ENCODE results near the gene TP53I3. TPM values are rescaled to one million over a fixed set of nuclear protein-coding genes. Genes with fewer than 3 reads are reported as not detected.

TP53I3 gene
- total RNA-seq, 1 donor from 2014 or later: 0.70 TPM

- H3K36me3 Mint-ChIP-seq (ENCODE audit: low read depth): peaks cover 21% of the 10 kb centered on the region
- no peaks in the 10 kb centered on the region for H3K9me3 Mint-ChIP-seq
- intact Hi-C loops (cut with micrococcal nuclease): no loop called here
- H3K27ac Mint-ChIP-seq: peak overlapping the region; percentile 56
- DNase-seq (ENCODE audit: low spot score): no peak
- H3K4me3 Mint-ChIP-seq: peak overlapping the region; percentile 36
- H3K27me3 Mint-ChIP-seq (ENCODE audit: insufficient read depth): peaks cover 2% of the 10 kb centered on the region
- peaks cover 40% of the 10 kb centered on the region for H3K4me1 Mint-ChIP-seq (ENCODE audit: low read depth)
These were observed 10.8 kb downstream of the TP53I3 start for GRCh38 chr2:24073816-24074215.

DNA sequence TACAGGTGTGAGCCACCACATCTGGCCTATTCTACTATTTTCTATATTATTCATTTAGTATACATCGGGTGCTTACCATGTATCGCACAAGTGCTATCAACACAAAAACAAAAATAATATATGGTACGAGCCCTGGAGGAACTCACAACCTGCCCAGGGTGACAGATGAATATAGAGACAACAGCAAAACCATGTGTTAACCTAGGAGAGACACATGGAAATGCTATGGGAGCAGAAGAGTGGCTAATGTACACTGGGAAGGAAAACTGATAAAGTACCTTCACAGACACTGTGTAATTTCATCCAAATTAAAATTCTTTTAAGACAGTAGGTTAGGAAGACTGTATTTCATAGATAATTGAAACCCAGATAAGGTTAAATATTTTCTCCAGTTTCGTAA, 12.4 kb downstream of the TP53I3 start:
- peaks cover 2% of the 10 kb centered on the region for H3K27me3 Mint-ChIP-seq (ENCODE audit: insufficient read depth)
- peaks cover 33% of the 10 kb centered on the region for H3K4me1 Mint-ChIP-seq (ENCODE audit: low read depth)
- peaks cover 26% of the 10 kb centered on the region for H3K36me3 Mint-ChIP-seq (ENCODE audit: low read depth)
- intact Hi-C loops (cut with micrococcal nuclease): no loop called here
- H3K27ac Mint-ChIP-seq: no peak overlapping the region
- H3K9me3 Mint-ChIP-seq: no peaks in the 10 kb centered on the region
- H3K4me3 Mint-ChIP-seq: no peak overlapping the region
- DNase-seq (ENCODE audit: low spot score): no peak

- H3K27me3 Mint-ChIP-seq (ENCODE audit: insufficient read depth): no peaks in the 10 kb centered on the region
- no peak overlapping the region for H3K4me3 Mint-ChIP-seq
- no peak for DNase-seq (ENCODE audit: low spot score)
- H3K9me3 Mint-ChIP-seq: no peaks in the 10 kb centered on the region
- H3K27ac Mint-ChIP-seq: no peak overlapping the region
- intact Hi-C loops (cut with micrococcal nuclease): no loop called here
- peaks cover 16% of the 10 kb centered on the region for H3K4me1 Mint-ChIP-seq (ENCODE audit: low read depth)
- H3K36me3 Mint-ChIP-seq (ENCODE audit: low read depth): peaks cover 9% of the 10 kb centered on the region
These were observed 19.3 kb downstream of the TP53I3 start for GRCh38 chr2:24065341-24065740.

GRCh38 chr2:24058564-24059271, 25.9 kb downstream of the TP53I3 start:
- H3K27ac Mint-ChIP-seq: no peak overlapping the region

DNA sequence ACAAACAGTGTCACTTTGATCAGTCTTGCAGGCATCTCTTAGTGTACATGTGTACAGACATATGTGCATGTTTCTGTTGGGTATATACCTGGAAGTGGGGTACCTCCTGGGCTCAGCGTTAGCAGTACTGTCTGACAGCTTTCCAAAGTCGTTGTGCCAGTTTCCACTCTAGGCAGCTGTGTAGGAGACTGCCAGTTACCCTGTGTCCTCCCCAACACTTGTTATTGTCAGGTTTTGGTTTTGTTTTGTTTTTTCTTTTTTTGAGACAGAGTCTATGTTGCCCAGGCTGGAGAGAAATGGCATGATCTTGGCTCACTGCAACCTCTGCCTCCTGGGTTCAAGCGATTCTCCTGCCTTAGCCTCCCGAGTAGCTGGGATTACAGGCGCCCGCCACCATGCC, 28.9 kb downstream of the TP53I3 start:
- Mint-ChIP-seq H3K27ac (no peak overlapping the region), H3K9me3 (no peaks in the 10 kb centered on the region), H3K4me3 (no peak overlapping the region), H3K36me3 (ENCODE audit: low read depth) (no peaks in the 10 kb centered on the region), H3K4me1 (ENCODE audit: low read depth) (no peaks in the 10 kb centered on the region), H3K27me3 (ENCODE audit: insufficient read depth) (peaks cover 6% of the 10 kb centered on the region)
- intact Hi-C loops (cut with micrococcal nuclease): no loop called here
- DNase-seq (ENCODE audit: low spot score): no peak

More at GRCh38 chr2:24058564-24059271, 25.9 kb downstream of the TP53I3 start:
- no peaks in the 10 kb centered on the region for H3K4me1 Mint-ChIP-seq (ENCODE audit: low read depth)
- no peaks in the 10 kb centered on the region for H3K36me3 Mint-ChIP-seq (ENCODE audit: low read depth)
- H3K9me3 Mint-ChIP-seq: no peaks in the 10 kb centered on the region
- no peak overlapping the region for H3K4me3 Mint-ChIP-seq
- no peak for DNase-seq (ENCODE audit: low spot score)
- H3K27me3 Mint-ChIP-seq (ENCODE audit: insufficient read depth): peaks cover 6% of the 10 kb centered on the region
- intact Hi-C loops (cut with micrococcal nuclease): no loop called here

DNA sequence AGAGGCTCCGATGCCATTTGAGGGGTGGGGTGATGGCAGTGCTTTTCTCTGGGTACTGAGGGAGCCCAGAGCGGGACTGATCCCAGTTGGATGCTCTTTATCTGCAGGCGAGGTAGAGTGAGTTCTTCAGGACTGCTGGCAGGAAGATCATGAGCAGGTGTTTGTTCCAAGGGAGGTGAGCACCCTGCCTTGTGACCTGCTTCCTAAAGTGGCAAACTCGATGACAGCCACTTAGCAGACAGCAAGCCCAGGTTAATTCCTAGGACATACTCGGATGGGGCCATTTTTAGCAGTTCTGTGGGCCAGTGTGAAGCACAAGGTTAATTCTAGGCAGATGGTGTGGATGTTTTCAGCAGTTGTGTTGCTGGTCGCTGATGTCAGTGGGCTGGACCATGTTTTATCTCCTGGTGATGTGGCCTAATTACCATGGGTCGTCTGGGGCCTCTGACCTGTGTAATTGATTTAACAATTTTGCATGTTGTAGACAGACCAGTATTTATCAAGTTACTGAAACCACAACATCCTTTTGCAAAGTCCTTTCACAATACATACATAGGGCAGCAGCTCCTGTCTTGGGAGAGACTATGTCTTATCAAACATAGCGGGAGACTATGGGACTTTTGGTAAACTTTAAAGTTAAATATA, 30.1 kb downstream of the TP53I3 start:
- no peaks in the 10 kb centered on the region for H3K9me3 Mint-ChIP-seq
- no peaks in the 10 kb centered on the region for H3K4me1 Mint-ChIP-seq (ENCODE audit: low read depth)
- H3K27ac Mint-ChIP-seq: no peak overlapping the region
- no peaks in the 10 kb centered on the region for H3K36me3 Mint-ChIP-seq (ENCODE audit: low read depth)
- intact Hi-C loops (cut with micrococcal nuclease): no loop called here
- no peak overlapping the region for H3K4me3 Mint-ChIP-seq
- no peak for DNase-seq (ENCODE audit: low spot score)
- peaks cover 6% of the 10 kb centered on the region for H3K27me3 Mint-ChIP-seq (ENCODE audit: insufficient read depth)

DNA sequence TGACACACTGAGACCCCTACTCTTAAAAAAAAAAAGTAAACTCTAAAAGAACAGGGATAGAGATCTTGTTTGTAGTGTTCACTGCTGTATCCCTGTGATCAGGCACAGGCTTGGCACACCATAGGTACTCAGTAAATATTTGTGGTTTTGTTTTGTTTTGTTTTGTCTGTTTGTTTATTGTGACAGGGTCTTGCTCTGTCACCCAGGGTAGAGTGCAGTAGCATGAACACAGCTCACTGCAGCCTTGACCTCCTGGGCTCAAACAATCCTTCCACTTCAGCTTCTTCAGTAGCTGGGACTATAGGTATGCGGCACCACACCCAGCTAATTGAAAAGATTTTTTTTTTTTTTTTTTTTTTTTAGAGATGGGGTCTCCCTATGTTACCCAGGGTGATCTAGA, 31.7 kb downstream of the TP53I3 start:
- no peak overlapping the region for H3K4me3 Mint-ChIP-seq
- H3K36me3 Mint-ChIP-seq (ENCODE audit: low read depth): no peaks in the 10 kb centered on the region
- H3K27me3 Mint-ChIP-seq (ENCODE audit: insufficient read depth): peaks cover 4% of the 10 kb centered on the region
- no peak overlapping the region for H3K27ac Mint-ChIP-seq
- intact Hi-C loops (cut with micrococcal nuclease): no loop called here
- no peak for DNase-seq (ENCODE audit: low spot score)
- H3K9me3 Mint-ChIP-seq: no peaks in the 10 kb centered on the region
- peaks cover under 1% of the 10 kb centered on the region for H3K4me1 Mint-ChIP-seq (ENCODE audit: low read depth)

GRCh38 chr2:24051833-24052232, 32.8 kb downstream of the TP53I3 start:
- no peaks in the 10 kb centered on the region for H3K9me3 Mint-ChIP-seq
- H3K4me1 Mint-ChIP-seq (ENCODE audit: low read depth): peaks cover 10% of the 10 kb centered on the region
- no peak for DNase-seq (ENCODE audit: low spot score)
- H3K4me3 Mint-ChIP-seq: no peak overlapping the region
- peaks cover 2% of the 10 kb centered on the region for H3K36me3 Mint-ChIP-seq (ENCODE audit: low read depth)
- intact Hi-C loops (cut with micrococcal nuclease): no loop called here
- peaks cover 4% of the 10 kb centered on the region for H3K27me3 Mint-ChIP-seq (ENCODE audit: insufficient read depth)
- no peak overlapping the region for H3K27ac Mint-ChIP-seq

GRCh38 chr2:24050041-24050979, 34.3 kb downstream of the TP53I3 start:
- DNase-seq (ENCODE audit: low spot score): no peak
- intact Hi-C loops (cut with micrococcal nuclease): no loop called here
- Mint-ChIP-seq H3K36me3 (ENCODE audit: low read depth) (peaks cover 2% of the 10 kb centered on the region), H3K4me3 (peak overlapping the region; percentile 81), H3K27ac (no peak overlapping the region), H3K4me1 (ENCODE audit: low read depth) (peaks cover 19% of the 10 kb centered on the region), H3K27me3 (ENCODE audit: insufficient read depth) (peaks cover 4% of the 10 kb centered on the region), H3K9me3 (no peaks in the 10 kb centered on the region)

GRCh38 chr2:24049485-24050021, 35.1 kb downstream of the TP53I3 start, which contains the start of gene FKBP1B:
Gene FKBP1B, plus strand, starts transcription at chr2:24049741. Its CDS starts 109 bp downstream, at chr2:24049850.
- Mint-ChIP-seq H3K9me3 (no peaks in the 10 kb centered on the region), H3K27me3 (ENCODE audit: insufficient read depth) (peaks cover 4% of the 10 kb centered on the region), H3K36me3 (ENCODE audit: low read depth) (peaks cover 2% of the 10 kb centered on the region), H3K4me1 (ENCODE audit: low read depth) (peaks cover 24% of the 10 kb centered on the region), H3K4me3 (peak within 1 kb of the TSS; percentile 81), H3K27ac (no peak within 1 kb of the TSS)
- intact Hi-C loops (cut with micrococcal nuclease): no loop called here
- DNase-seq (ENCODE audit: low spot score): peak; percentile 47

- Mint-ChIP-seq H3K9me3 (no peaks in the 10 kb centered on the region), H3K36me3 (ENCODE audit: low read depth) (peaks cover 2% of the 10 kb centered on the region), H3K4me3 (peak overlapping the region; percentile 81), H3K4me1 (ENCODE audit: low read depth) (peaks cover 24% of the 10 kb centered on the region), H3K27me3 (ENCODE audit: insufficient read depth) (no peaks in the 10 kb centered on the region), H3K27ac (no peak overlapping the region)
- no peak for DNase-seq (ENCODE audit: low spot score)
- intact Hi-C loops (cut with micrococcal nuclease): no loop called here
These were observed 35.7 kb downstream of the TP53I3 start for GRCh38 chr2:24048769-24049484.

- Mint-ChIP-seq H3K27me3 (ENCODE audit: insufficient read depth) (no peaks in the 10 kb centered on the region), H3K4me3 (peak overlapping the region; percentile 94), H3K27ac (peak overlapping the region; percentile 86), H3K36me3 (ENCODE audit: low read depth) (peaks cover 5% of the 10 kb centered on the region), H3K9me3 (no peaks in the 10 kb centered on the region), H3K4me1 (ENCODE audit: low read depth) (peaks cover 24% of the 10 kb centered on the region)
- intact Hi-C loops (cut with micrococcal nuclease): loop anchor here (1.0 to 2.0 kb wide), 6 partner anchors 29 to 873 kb away; partner anchors contain the start of genes ADCY3, ATAD2B, FAM228B and PFN4
- no peak for DNase-seq (ENCODE audit: low spot score)
These were observed 37.0 kb downstream of the TP53I3 start for GRCh38 chr2:24047703-24048033.
